Keratinocyte (primary cell): ENCODE results near the gene KDM8. TPM values are rescaled to one million over a fixed set of nuclear protein-coding genes. Genes with fewer than 3 reads are reported as not detected.

Experiments
- DNase-seq: peaks from one replicate; pipeline ENCODE4 v3.0.0-alpha.2; 2011; ENCODE audit warnings: low read depth, missing footprints, low spot score
- FAIRE-seq: peaks from 2 replicates; lab custom pipeline; 2011; peaks lifted over from hg19 to GRCh38; lab: Jason Lieb, UNC
- H2AFZ ChIP-seq: 2 replicates; pipeline ENCODE4 v1.6.0; 2012; ENCODE audit warnings: low read length, control low read depth, inconsistent platforms; ENCODE audit not compliant: control insufficient read depth
- H3K27ac ChIP-seq: 2 replicates; pipeline ENCODE4 v1.5.1; 2011; ENCODE audit warnings: low read length; ENCODE audit not compliant: control insufficient read depth, insufficient read depth
- H3K27me3 ChIP-seq: 3 replicates; pipeline ENCODE4 v1.6.0; 2011; ENCODE audit warnings: low read length; ENCODE audit not compliant: control insufficient read depth, insufficient read depth; ENCODE audit errors: extremely low read depth
- H3K36me3 ChIP-seq, 2 experiments: 2 replicates in 1 of 2; 3 replicates in 1 of 2; pipeline ENCODE4 v1.5.1; 2011; ENCODE audit warnings: low read length in 2 of 2, mild to moderate bottlenecking in 1 of 2; ENCODE audit not compliant: control insufficient read depth in 2 of 2, insufficient read depth in 2 of 2; ENCODE audit errors: extremely low read depth in 1 of 2
- H3K4me1 ChIP-seq: 3 replicates; pipeline ENCODE4 v1.5.1; 2011; ENCODE audit warnings: low read length; ENCODE audit not compliant: control insufficient read depth, insufficient read depth; ENCODE audit errors: extremely low read depth
- H3K4me2 ChIP-seq: 3 replicates; pipeline ENCODE4 v1.6.0; 2011; ENCODE audit warnings: low read depth, low read length; ENCODE audit not compliant: control insufficient read depth, insufficient read depth; ENCODE audit errors: extremely low read depth
- H3K4me3 ChIP-seq, 3 experiments: fragments of 200-600 bp in 1 of 3; sonication (generic) in 1 of 3; 2 replicates in 2 of 3; 3 replicates in 1 of 3; pipeline ENCODE4 v1.5.1; 2011 to 2016; ENCODE audit warnings: low read length in 3 of 3, mild to moderate bottlenecking in 3 of 3, control low read depth in 2 of 3, inconsistent platforms in 1 of 3, low read depth in 1 of 3, mixed read lengths in 1 of 3, mixed run types in 1 of 3, moderate library complexity in 1 of 3; ENCODE audit not compliant: control insufficient read depth in 2 of 3, insufficient read depth in 2 of 3; ENCODE audit errors: extremely low read depth in 1 of 3
- H3K79me2 ChIP-seq: 2 replicates; pipeline ENCODE4 v1.6.0; 2012; ENCODE audit warnings: low read length; ENCODE audit not compliant: control insufficient read depth, insufficient read depth
- H3K9ac ChIP-seq: 3 replicates; pipeline ENCODE4 v1.6.0; 2011; ENCODE audit warnings: low read length; ENCODE audit not compliant: control insufficient read depth, insufficient read depth; ENCODE audit errors: extremely low read depth
- H3K9me1 ChIP-seq: 3 replicates; pipeline ENCODE4 v1.6.0; 2011; ENCODE audit warnings: low read length; ENCODE audit not compliant: control insufficient read depth, insufficient read depth; ENCODE audit errors: extremely low read depth
- H3K9me3 ChIP-seq: 2 replicates; pipeline ENCODE4 v1.5.1; 2012; ENCODE audit warnings: low read depth, low read length; ENCODE audit not compliant: control insufficient read depth
- H4K20me1 ChIP-seq: 3 replicates; pipeline ENCODE4 v1.6.0; 2011; ENCODE audit warnings: low read length; ENCODE audit not compliant: control insufficient read depth, insufficient read depth; ENCODE audit errors: extremely low read depth
- CTCF ChIP-seq, 3 experiments: IDR thresholded peaks in 1 of 3; conservative IDR thresholded peaks in 1 of 3; optimal IDR thresholded peaks in 1 of 3; 2 replicates in 2 of 3; 3 replicates in 1 of 3; pipeline versions ENCODE3 to v1.5.1; 2011; ENCODE audit warnings: low read length in 3 of 3, mild to moderate bottlenecking in 3 of 3, moderate library complexity in 2 of 3, control low read depth in 1 of 3, inconsistent platforms in 1 of 3; ENCODE audit not compliant: insufficient read depth in 2 of 3; ENCODE audit errors: extremely low read depth in 1 of 3
- EZH2 ChIP-seq: IDR thresholded peaks from one replicate; pipeline ENCODE4 v1.6.1; 2012; ENCODE audit warnings: inconsistent platforms, mild to moderate bottlenecking, low read length, moderate library complexity
- dilution Hi-C: fragments of 300-500 bp; cut with MboI; formaldehyde crosslinking; loops from one replicate; pipeline ENCODE4 v1.7.0; 2020; ENCODE audit warnings: low sequenced_read_pairs; ENCODE audit not compliant: extremely low pct_ligation_motif_present
- polyA plus RNA-seq, 5 experiments: library from polyadenylated mRNA; depleted of rRNA in 3 of 5; stranded (reverse) in 3 of 5; stranded (forward) in 1 of 5; unstranded in 1 of 5; fragments of >200 nt; gene quantifications; 1 replicate in 1 of 5; 2 replicates in 3 of 5; 3 replicates in 1 of 5; pipeline versions ENCODE4 v1.2.1 to v1.2.3, GENCODE V29; 2011 to 2012; ENCODE audit warnings: missing spikeins in 2 of 5, low read depth in 1 of 5, low replicate concordance in 1 of 5

The KDM8 gene
- polyA plus RNA-seq, 1 donor (not counting 4 experiments of a cell fraction or from before 2014, with no cell fraction given), result 1.5 TPM

GRCh38 chr16:27241658-27242057 is 38.3 kb downstream of the KDM8 start:
- DNase-seq (no peak), FAIRE-seq (no peak)
- TF ChIP-seq CTCF (optimal IDR thresholded peaks at IDR 0.05 in 1 of 3, IDR thresholded peaks at IDR 0.05 in 1 of 3, conservative IDR thresholded peaks at IDR 0.05 in 1 of 3; ENCODE audit: extremely low read depth in 1 of 3, insufficient read depth in 2 of 3, low read length in 3 of 3) (no peak), EZH2 (no peak)
- Histone ChIP-seq H3K9me1 (no peaks in the 10 kb centered on the region), H4K20me1 (no peaks in the 10 kb centered on the region), H3K36me3 (peaks cover 4 to 6% of the 10 kb centered on the region in 2 experiments), H3K79me2 (peaks cover 7% of the 10 kb centered on the region), H3K27ac (no peak overlapping the region), H3K27me3 (no peaks in the 10 kb centered on the region), H3K4me1 (no peaks in the 10 kb centered on the region), H3K4me2 (no peak overlapping the region), H3K9me3 (no peaks in the 10 kb centered on the region), H2AFZ (no peak overlapping the region), H3K4me3 (no peak overlapping the region), H3K9ac (no peak overlapping the region)
- dilution Hi-C loops, result no loop called here

GRCh38 chr16:27242398-27242797 is 39.1 kb downstream of the KDM8 start:
- Histone ChIP-seq H2AFZ (no peak overlapping the region), H3K27me3 (no peaks in the 10 kb centered on the region), H4K20me1 (no peaks in the 10 kb centered on the region), H3K9me1 (no peaks in the 10 kb centered on the region), H3K4me1 (no peaks in the 10 kb centered on the region), H3K4me2 (no peak overlapping the region), H3K36me3 (peaks cover 0 to 6% of the 10 kb centered on the region in 2 experiments), H3K9ac (no peak overlapping the region), H3K27ac (no peak overlapping the region), H3K79me2 (peaks cover 7% of the 10 kb centered on the region), H3K9me3 (no peaks in the 10 kb centered on the region), H3K4me3 (no peak overlapping the region)
- dilution Hi-C loops, result no loop called here
- DNase-seq (no peak), FAIRE-seq (no peak)
- no peak for TF ChIP-seq CTCF (optimal IDR thresholded peaks at IDR 0.05 in 1 of 3, IDR thresholded peaks at IDR 0.05 in 1 of 3, conservative IDR thresholded peaks at IDR 0.05 in 1 of 3; ENCODE audit: extremely low read depth in 1 of 3, insufficient read depth in 2 of 3, low read length in 3 of 3)
- no peak for TF ChIP-seq EZH2
